Fibroblast of skin of back (primary cell): ENCODE results near the gene CCDC172.
A peak's percentile ranks its signal among the peaks of the same experiment; 100 is the strongest.
"Not testable (repeated sequence)": the region's sequence is repeated elsewhere in the genome, so short reads cannot be mapped to it uniquely, and the experiment has no call there.

Source experiments
- DNase-seq: peaks from one replicate; pipeline ENCODE4 v3.0.0-alpha.2; 2013

CCDC172 gene

GRCh38 chr10:116336866-116337265 is 12.6 kb downstream of the CCDC172 start:
- DNase-seq: no peak

- no peak for DNase-seq
These were observed 27.9 kb downstream of the CCDC172 start for GRCh38 chr10:116352125-116352524.

GRCh38 chr10:116353817-116354216 is 29.6 kb downstream of the CCDC172 start:
- DNase-seq: no peak

GRCh38 chr10:116355341-116355740 is 31.1 kb downstream of the CCDC172 start:
- no peak for DNase-seq

- DNase-seq: no peak
These were observed 32.6 kb downstream of the CCDC172 start for GRCh38 chr10:116356833-116357232.

GRCh38 chr10:116364868-116365267 is 40.6 kb downstream of the CCDC172 start:
- no peak for DNase-seq

GRCh38 chr10:116371737-116372136 is 47.5 kb downstream of the CCDC172 start:
- no peak for DNase-seq

GRCh38 chr10:116382290-116382689 is 58.0 kb downstream of the CCDC172 start:
- no peak for DNase-seq

GRCh38 chr10:116385311-116385710 is 61.1 kb downstream of the CCDC172 start:
- no peak for DNase-seq

GRCh38 chr10:116385994-116386809 is 62.0 kb downstream of the CCDC172 start:
- DNase-seq: peak; percentile 36

- DNase-seq: not testable (repeated sequence)
These were observed 69.1 kb downstream of the CCDC172 start for GRCh38 chr10:116393246-116393831.

GRCh38 chr10:116395223-116395985 is 71.2 kb downstream of the CCDC172 start:
- DNase-seq: no peak

GRCh38 chr10:116398224-116398623 is 74.0 kb downstream of the CCDC172 start:
- no peak for DNase-seq

GRCh38 chr10:116402858-116403257 is 78.6 kb downstream of the CCDC172 start:
- DNase-seq: no peak

- DNase-seq: peak; percentile 4
These were observed 79.5 kb downstream of the CCDC172 start for GRCh38 chr10:116403740-116404250.

- DNase-seq: no peak
These were observed 84.5 kb downstream of the CCDC172 start for GRCh38 chr10:116408719-116409118.

GRCh38 chr10:116410351-116410750 is 86.1 kb downstream of the CCDC172 start:
- DNase-seq: no peak

GRCh38 chr10:116417821-116418220 is 93.6 kb downstream of the CCDC172 start:
- no peak for DNase-seq

- DNase-seq: no peak
These were observed 94.1 kb downstream of the CCDC172 start for GRCh38 chr10:116418389-116418788.

GRCh38 chr10:116421815-116422214 is 97.6 kb downstream of the CCDC172 start:
- DNase-seq: no peak

GRCh38 chr10:116427671-116428070 is 103.4 kb downstream of the CCDC172 start, which contains the start of gene PNLIPRP3:
Gene PNLIPRP3 (plus strand): TSS chr10:116427847. CDS start chr10:116428013, 166 bp downstream.
- no peak for DNase-seq

GRCh38 chr10:116429288-116429977 is 105.2 kb downstream of the CCDC172 start:
- DNase-seq: no peak
